Ovary (tissue), 9 donors: Measurements from ENCODE around the gene CREB1. TPM values are rescaled to one million over a fixed set of nuclear protein-coding genes. Genes with fewer than 3 reads are reported as not detected.

Source experiments
- DNase-seq, 5 donors: peaks; one replicate each; pipeline ENCODE4 v3.0.0-alpha.2; 2019 to 2020
- H3K27ac ChIP-seq, 2 donors: fragments of 200-600 bp; one replicate each; pipeline versions ENCODE4 v1.5.1 to v1.8.0; 2019 to 2022
- H3K27me3 ChIP-seq: fragments of 200-600 bp; one replicate; pipeline ENCODE4 v1.8.0; 2022
- H3K36me3 ChIP-seq: fragments of 200-600 bp; sonication (generic); one replicate; pipeline ENCODE4 v1.5.1; 2019
- H3K4me1 ChIP-seq: one replicate; pipeline ENCODE4 v1.8.1; 2013; ENCODE audit warnings: mild to moderate bottlenecking, moderate library complexity; ENCODE audit not compliant: insufficient read depth
- H3K4me3 ChIP-seq: fragments of 200-600 bp; sonication (generic); one replicate; pipeline ENCODE4 v1.5.1; 2017
- H3K9me3 ChIP-seq, 2 donors: fragments of 200-600 bp in 1 of 2; sonication (generic) in 1 of 2; one replicate each; pipeline versions ENCODE4 v1.5.1 to v1.8.1; 2013 to 2019; ENCODE audit warnings: mild to moderate bottlenecking in 1 of 2, moderate library complexity in 1 of 2
- EP300 ChIP-seq: sonication (generic); formaldehyde crosslinking; IDR thresholded peaks from one replicate; pipeline ENCODE4 v1.6.1; 2017; ENCODE audit warnings: antibody characterized with exemption
- POLR2A ChIP-seq: fragments of 450-650 bp; IDR thresholded peaks from one replicate; pipeline ENCODE4 v1.6.1; 2017; ENCODE audit warnings: antibody characterized with exemption, mild to moderate bottlenecking, moderate library complexity
- whole genome bisulfite sequencing, 3 donors: extraction: QIAGEN DNeasy Blood & Tissue Kit in 1 of 3; methylation state at CpG; one replicate each; pipeline versions ENCODE4 v1.1.5 to v1.1.7; 2013 to 2017; 5-methylcytosine and 5-hydroxymethylcytosine counted together
- intact Hi-C, 4 donors: fragments of 100-400 bp; cut with DNase I; formaldehyde crosslinking; loops; one replicate each; pipeline versions ENCODE4 v1.11.0 to v1.15.1; 2022 to 2023
- polyA plus RNA-seq, 2 donors: library from polyadenylated mRNA; stranded (reverse); fragments of 200-250 nt in 1 of 2; fragments of 350-450 nt in 1 of 2; fragmentation: Illumina TruSeq in 1 of 2; extraction: RNeasy Lipid Tissue Mini Kit (QIAGEN cat#74804) in 1 of 2; gene quantifications; one replicate each; pipeline ENCODE4 v1.2.3, GENCODE V29; 2013 to 2014
- total RNA-seq, 7 donors: library from RNA; depleted of rRNA in 2 of 7; stranded (reverse); fragments of >200 nt in 2 of 7; fragmentation: NEBNext Ultra II Directional in 3 of 7; extraction: Animal tissue kit (Norgen Biotek cat#: 25700) in 3 of 7; gene quantifications; one replicate each; pipeline versions ENCODE4 v1.1.0 to v1.2.4, GENCODE V29; 2016 to 2023
- TF ChIP-seq, protein P1 (sequence below), 3 donors: fragments of 450-650 bp in 2 of 3; fragments of 200-600 bp in 1 of 3; IDR thresholded peaks; one replicate each; pipeline versions ENCODE4 v1.5.1 to v1.8.0; 2016 to 2022; ENCODE audit warnings: antibody characterized with exemption in 3 of 3, mild to moderate bottlenecking in 1 of 3
- donor health status: DM: no; HTN: no; CAD: no; lungs with moderate emphysema.
- donor health status: DM: no; HTN: no; CAD: no.
- donor health status: Bipolar disorder and iron deficiency.
- donor health status: DM: yes; HTN: yes; CAD: no.
- donor health status: DM: no; HTN: no; CAD: no.
- donor health status: DM: yes; HTN: yes; CAD: no.

CREB1 gene
- total and polyA plus RNA-seq, 9 donors = 10.8 to 79.6 (median 60.2) TPM

DNA sequence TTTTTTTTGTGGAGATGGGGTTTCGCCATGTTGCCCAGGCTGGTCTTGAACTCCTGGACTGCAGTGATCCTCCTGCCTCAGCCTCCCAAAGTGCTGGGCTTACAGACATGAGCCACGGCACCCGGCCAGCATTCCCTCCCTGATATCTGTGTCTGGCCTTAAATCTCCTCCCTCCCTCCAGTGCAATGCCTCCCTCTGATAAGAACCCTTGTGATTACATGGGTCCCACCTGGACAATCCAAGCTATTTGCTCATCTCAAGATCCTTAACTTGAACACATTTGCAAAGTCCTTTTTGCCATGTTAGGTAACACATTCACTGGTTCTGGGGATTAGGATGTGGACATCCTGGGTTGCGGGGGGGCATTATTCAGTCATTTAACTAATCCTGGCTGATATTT is 40.5 kb upstream of the CREB1 start:
- intact Hi-C loops = loop anchor here in 1 of 4 donors (5.0 kb wide), 1 partner anchor 787 kb away; no protein-coding TSS in a partner anchor
- Histone ChIP-seq H3K27ac (no peak overlapping the region), H3K9me3 (no peaks in the 10 kb centered on the region), H3K4me3 (no peak overlapping the region), H3K4me1 (no peaks in the 10 kb centered on the region), H3K36me3 (no peaks in the 10 kb centered on the region), H3K27me3 (no peaks in the 10 kb centered on the region)
- DNase-seq = no peak
- TF ChIP-seq POLR2A = no peak
- TF ChIP-seq, protein P1, sequence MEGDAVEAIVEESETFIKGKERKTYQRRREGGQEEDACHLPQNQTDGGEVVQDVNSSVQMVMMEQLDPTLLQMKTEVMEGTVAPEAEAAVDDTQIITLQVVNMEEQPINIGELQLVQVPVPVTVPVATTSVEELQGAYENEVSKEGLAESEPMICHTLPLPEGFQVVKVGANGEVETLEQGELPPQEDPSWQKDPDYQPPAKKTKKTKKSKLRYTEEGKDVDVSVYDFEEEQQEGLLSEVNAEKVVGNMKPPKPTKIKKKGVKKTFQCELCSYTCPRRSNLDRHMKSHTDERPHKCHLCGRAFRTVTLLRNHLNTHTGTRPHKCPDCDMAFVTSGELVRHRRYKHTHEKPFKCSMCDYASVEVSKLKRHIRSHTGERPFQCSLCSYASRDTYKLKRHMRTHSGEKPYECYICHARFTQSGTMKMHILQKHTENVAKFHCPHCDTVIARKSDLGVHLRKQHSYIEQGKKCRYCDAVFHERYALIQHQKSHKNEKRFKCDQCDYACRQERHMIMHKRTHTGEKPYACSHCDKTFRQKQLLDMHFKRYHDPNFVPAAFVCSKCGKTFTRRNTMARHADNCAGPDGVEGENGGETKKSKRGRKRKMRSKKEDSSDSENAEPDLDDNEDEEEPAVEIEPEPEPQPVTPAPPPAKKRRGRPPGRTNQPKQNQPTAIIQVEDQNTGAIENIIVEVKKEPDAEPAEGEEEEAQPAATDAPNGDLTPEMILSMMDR (IDR thresholded peaks at IDR 0.05) = no peak
- TF ChIP-seq EP300 = no peak
- 86 to 87% (median 87%) methylated on average over 4 of the region's 4 CpGs for WGBS, 3 donors

DNA sequence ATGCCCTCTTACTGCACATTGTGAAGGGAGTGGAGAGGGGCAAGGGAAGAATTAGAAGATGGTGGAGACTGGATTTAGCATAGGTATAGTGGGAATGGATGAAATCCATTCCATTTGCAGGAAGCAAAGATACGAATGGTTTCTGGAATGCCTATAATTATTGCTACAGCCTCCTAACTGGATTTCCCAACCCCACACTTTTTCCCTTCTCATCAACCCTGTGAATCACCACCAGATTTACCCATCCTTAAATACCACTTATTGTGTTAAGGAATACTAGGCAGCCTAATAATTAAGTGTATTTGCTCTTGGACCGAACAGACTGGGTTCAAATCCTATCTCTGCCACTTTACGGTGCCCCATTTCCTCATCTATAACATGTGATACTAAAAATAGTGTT is 39.3 kb upstream of the CREB1 start:
- 90 to 97% (median 93%) methylated on average over 3 of the region's 3 CpGs for WGBS, 3 donors
- intact Hi-C loops = no loop called here

DNA sequence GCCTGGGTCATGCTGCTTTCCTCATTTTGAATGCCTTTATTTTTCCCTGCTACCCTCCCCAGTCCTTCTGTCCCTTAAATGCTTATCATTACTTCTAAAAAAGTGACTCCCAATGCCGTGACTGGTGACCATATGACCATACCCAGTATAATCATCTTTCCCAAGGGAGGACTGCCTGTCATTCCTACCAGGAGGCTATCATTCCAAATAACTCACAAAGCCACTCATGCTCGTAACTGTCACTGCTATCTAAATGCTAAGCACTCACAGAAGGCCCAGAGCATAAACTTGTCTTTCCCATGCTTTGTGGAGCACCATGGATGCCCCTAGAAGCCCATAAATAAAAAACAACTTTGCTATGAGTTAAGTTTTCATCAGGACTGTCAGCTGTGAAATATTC is 38.7 kb upstream of the CREB1 start:
- no peak for TF ChIP-seq EP300
- TF ChIP-seq POLR2A = no peak
- TF ChIP-seq, protein P1 (IDR thresholded peaks at IDR 0.05) = no peak
- DNase-seq = no peak
- WGBS, 3 donors = 53 to 69% (median 62%) methylated on average over 2 of the region's 2 CpGs

More for the DNA sequence above, 39.3 kb upstream of the CREB1 start:
- Histone ChIP-seq H3K4me3 (no peak overlapping the region), H3K27me3 (no peaks in the 10 kb centered on the region), H3K36me3 (no peaks in the 10 kb centered on the region), H3K27ac (no peak overlapping the region), H3K9me3 (no peaks in the 10 kb centered on the region), H3K4me1 (no peaks in the 10 kb centered on the region)
- no peak for DNase-seq
- TF ChIP-seq EP300 = no peak
- TF ChIP-seq, protein P1 (IDR thresholded peaks at IDR 0.05) = no peak
- TF ChIP-seq POLR2A = no peak

DNA sequence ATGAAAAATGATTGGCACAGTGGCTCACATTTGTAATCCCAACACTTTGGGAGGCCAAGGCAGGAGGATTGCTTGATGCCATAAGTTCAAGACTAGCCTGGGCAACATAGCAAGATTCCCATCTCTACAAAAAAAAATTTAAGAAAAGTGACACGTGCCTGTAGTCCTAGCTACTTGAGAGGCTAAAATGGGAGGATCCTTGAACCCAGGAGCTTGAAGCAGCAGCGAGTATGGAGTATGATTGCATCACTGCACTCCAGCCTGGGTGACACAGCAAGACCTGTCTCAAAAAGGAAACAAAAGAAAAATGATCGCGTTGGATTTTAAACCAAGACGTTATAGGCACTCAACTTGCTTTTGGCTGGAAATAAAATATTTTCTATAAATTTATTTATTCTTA is 37.8 kb upstream of the CREB1 start:
- Histone ChIP-seq H3K4me1 (no peaks in the 10 kb centered on the region), H3K4me3 (no peak overlapping the region), H3K27ac (no peak overlapping the region), H3K9me3 (no peaks in the 10 kb centered on the region), H3K27me3 (no peaks in the 10 kb centered on the region), H3K36me3 (no peaks in the 10 kb centered on the region)
- TF ChIP-seq POLR2A (no peak), EP300 (no peak)
- TF ChIP-seq, protein P1 (IDR thresholded peaks at IDR 0.05) = no peak
- 66 to 86% (median 75%) methylated on average over 5 of the region's 5 CpGs for WGBS, 3 donors
- no peak for DNase-seq
- intact Hi-C loops = no loop called here

More for the DNA sequence above, 38.7 kb upstream of the CREB1 start:
- H3K4me3 ChIP-seq = no peak overlapping the region
- no peaks in the 10 kb centered on the region for H3K9me3 ChIP-seq
- H3K36me3 ChIP-seq = no peaks in the 10 kb centered on the region
- H3K27me3 ChIP-seq = no peaks in the 10 kb centered on the region
- intact Hi-C loops = no loop called here
- no peaks in the 10 kb centered on the region for H3K4me1 ChIP-seq
- no peak overlapping the region for H3K27ac ChIP-seq
